HepG2 (cell line): ENCODE results near the gene PEAK3. TPM values are rescaled to one million over a fixed set of nuclear protein-coding genes. Genes with fewer than 3 reads are reported as not detected.

Source experiments
- DRAP1 ChIP-seq: IDR thresholded peaks from 2 replicates; pipeline ENCODE4 v1.6.1; 2016; ENCODE audit warnings: missing genetic modification reagents, missing compliant biosample characterization
- HNF1A ChIP-seq, 2 experiments: sonication (generic) in 1 of 2; formaldehyde crosslinking in 1 of 2; IDR thresholded peaks; 2 replicates each; pipeline versions ENCODE4 v1.4.0 to v1.6.1; 2016 to 2020; ENCODE audit warnings: borderline replicate concordance in 1 of 2, low read depth in 1 of 2, mild to moderate bottlenecking in 1 of 2, missing genetic modification reagents in 1 of 2
- MLXIP ChIP-seq: sonication (generic); formaldehyde crosslinking; IDR thresholded peaks from 2 replicates; pipeline ENCODE4 v1.9.0; 2021; ENCODE audit warnings: missing genetic modification reagents, borderline replicate concordance
- RARG ChIP-seq: sonication (generic); formaldehyde crosslinking; IDR thresholded peaks from 2 replicates; pipeline ENCODE4 v1.4.0; 2020; ENCODE audit warnings: low read depth, mild to moderate bottlenecking, missing genetic modification reagents
- SETDB1 ChIP-seq: sonication (generic); formaldehyde crosslinking; IDR thresholded peaks from 2 replicates; pipeline ENCODE4 v1.5.1; 2020; ENCODE audit warnings: missing genetic modification reagents, mild to moderate bottlenecking, borderline replicate concordance
- ZMYM3 ChIP-seq: sonication (generic); formaldehyde crosslinking; IDR thresholded peaks from 2 replicates; pipeline ENCODE4 v1.5.1; 2020; ENCODE audit warnings: mild to moderate bottlenecking, missing genetic modification reagents
- ZNF160 ChIP-seq: sonication (generic); formaldehyde crosslinking; IDR thresholded peaks from 2 replicates; pipeline ENCODE4 v1.8.0; 2022; ENCODE audit warnings: mild to moderate bottlenecking, inconsistent platforms, missing genetic modification reagents
- ZNF431 ChIP-seq: sonication (generic); formaldehyde crosslinking; IDR thresholded peaks from 2 replicates; pipeline ENCODE4 v1.9.0; 2022; ENCODE audit warnings: missing genetic modification reagents, low read depth, mild to moderate bottlenecking, borderline replicate concordance
- polyA plus RNA-seq, 8 experiments: library from polyadenylated mRNA; depleted of rRNA in 3 of 8; stranded (reverse) in 7 of 8; unstranded in 1 of 8; fragments of >200 nt; fragmentation: Illumina TruSeq in 4 of 8; extraction: Trizol in 4 of 8; gene quantifications; 2 replicates each; pipeline versions ENCODE4 v1.2.1 to v1.2.3, GENCODE V29; 2011 to 2016; ENCODE audit warnings: low read depth in 4 of 8, missing spikeins in 1 of 8, mixed read lengths in 1 of 8; ENCODE audit not compliant: insufficient read depth in 1 of 8
- total RNA-seq, 5 experiments: library from RNA; depleted of rRNA; stranded (reverse); fragments of >200 nt; fragmentation: Illumina TruSeq; extraction: Trizol; gene quantifications; 2 replicates each; pipeline ENCODE4 v1.2.3, GENCODE V29; 2016; ENCODE audit warnings: low read depth in 1 of 5
- TF ChIP-seq, protein P1 (sequence below): sonication (generic); formaldehyde crosslinking; IDR thresholded peaks from 2 replicates; pipeline ENCODE4 v1.8.0; 2023; ENCODE audit warnings: mild to moderate bottlenecking, missing genetic modification reagents

The PEAK3 gene
- total and polyA plus RNA-seq, 2 of the 13 experiments (the other 11 are each of a cell fraction or from before 2014, with no cell fraction given), result not detected

GRCh38 chr19:2266183-2266993 is 15.6 kb downstream of the PEAK3 start (continued):
- TF ChIP-seq MLXIP, result no peak
- no peak for TF ChIP-seq HNF1A (IDR thresholded peaks at IDR 0.05; ENCODE audit: low read depth)
- no peak for TF ChIP-seq HNF1A (CRISPR knock-in tag; IDR thresholded peaks at IDR 0.05; ENCODE audit: borderline replicate concordance)
- TF ChIP-seq, protein P1, sequence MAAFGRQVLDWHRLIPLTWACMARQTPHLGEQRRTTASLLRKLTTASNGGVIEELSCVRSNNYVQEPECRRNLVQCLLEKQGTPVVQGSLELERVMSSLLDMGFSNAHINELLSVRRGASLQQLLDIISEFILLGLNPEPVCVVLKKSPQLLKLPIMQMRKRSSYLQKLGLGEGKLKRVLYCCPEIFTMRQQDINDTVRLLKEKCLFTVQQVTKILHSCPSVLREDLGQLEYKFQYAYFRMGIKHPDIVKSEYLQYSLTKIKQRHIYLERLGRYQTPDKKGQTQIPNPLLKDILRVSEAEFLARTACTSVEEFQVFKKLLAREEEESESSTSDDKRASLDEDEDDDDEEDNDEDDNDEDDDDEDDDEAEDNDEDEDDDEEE, result no peak
- 0 out of 2 replicates have a peak, but pooled peaks have one; percentile 16 for TF ChIP-seq DRAP1 (CRISPR knock-in tag)
- TF ChIP-seq ZNF431 (CRISPR knock-in tag), result no peak
- TF ChIP-seq ZMYM3 (CRISPR knock-in tag), result peak; percentile 25; the same call in 1 of the 2 replicates
- no peak for TF ChIP-seq SETDB1 (CRISPR knock-in tag)
- TF ChIP-seq RARG (CRISPR knock-in tag), result no peak
- TF ChIP-seq ZNF160 (CRISPR knock-in tag), result no peak
- TF ChIP-seq, all 625 proteins: peak for 84
